H1 (cell line): ENCODE data around the gene LEMD2. TPM values are rescaled to one million over a fixed set of nuclear protein-coding genes. Genes with fewer than 3 reads are reported as not detected.
A peak's percentile ranks its signal among the peaks of the same experiment; 100 is the strongest.

Experiments
- CTCF ChIA-PET: fragments of 300-600 bp; sonication (Branson Sonifier 250); formaldehyde crosslinking; loops from one replicate; lab custom pipeline; 2021; ENCODE audit not compliant: partially characterized antibody; lab: Charles Lee
- POLR2A ChIA-PET: fragments of 300-600 bp; sonication (Branson Sonifier 250); formaldehyde crosslinking; loops from one replicate; lab custom pipeline; 2021; ENCODE audit warnings: inconsistent platforms; ENCODE audit not compliant: partially characterized antibody; lab: Charles Lee
- DNase-seq, 2 experiments: peaks; one replicate each; pipeline versions ENCODE4 v3.0.0 to v3.0.0-alpha.2; 2010 to 2022; ENCODE audit warnings: low spot score in 2 of 2, low read depth in 1 of 2, mixed read lengths in 1 of 2
- FAIRE-seq: peaks from 2 replicates; lab custom pipeline; 2011; peaks lifted over from hg19 to GRCh38; lab: Jason Lieb, UNC
- H2AFZ ChIP-seq: 2 replicates; pipeline ENCODE4 v1.8.1; 2012; ENCODE audit warnings: low read length, inconsistent platforms
- H2AK5ac ChIP-seq: 2 replicates; pipeline ENCODE4 v1.6.1; 2013; ENCODE audit warnings: low read depth, low read length
- H2BK120ac ChIP-seq: replicated peaks from 2 replicates; pipeline ENCODE3; 2013; ENCODE audit warnings: low read depth, low read length, inconsistent platforms
- H2BK12ac ChIP-seq: 2 replicates; pipeline ENCODE4 v1.6.1; 2013; ENCODE audit warnings: low read depth, low read length
- H2BK15ac ChIP-seq: 2 replicates; pipeline ENCODE4 v1.6.1; 2013; ENCODE audit warnings: low read length
- H2BK20ac ChIP-seq: 2 replicates; pipeline ENCODE4 v1.6.1; 2013; ENCODE audit warnings: low read length
- H2BK5ac ChIP-seq: 2 replicates; pipeline ENCODE4 v1.6.1; 2013; ENCODE audit warnings: low read depth, low read length
- H3K14ac ChIP-seq: 2 replicates; pipeline ENCODE4 v1.6.1; 2013; ENCODE audit warnings: inconsistent platforms; ENCODE audit not compliant: insufficient read length
- H3K18ac ChIP-seq: 2 replicates; pipeline ENCODE4 v1.6.1; 2013; ENCODE audit warnings: low read length; ENCODE audit errors: extremely low read depth
- H3K23ac ChIP-seq: 2 replicates; pipeline ENCODE4 v1.6.1; 2013; ENCODE audit warnings: inconsistent platforms; ENCODE audit not compliant: insufficient read length
- H3K23me2 ChIP-seq: 2 replicates; pipeline ENCODE4 v1.6.1; 2013; ENCODE audit warnings: low read depth, low read length
- H3K27ac ChIP-seq: 2 replicates; pipeline ENCODE4 v1.6.1; 2011; ENCODE audit warnings: low read depth, low read length, inconsistent platforms
- H3K27me3 ChIP-seq, 4 experiments: replicated peaks in 1 of 4; 1 replicate in 1 of 4; 2 replicates in 3 of 4; pipeline versions ENCODE4 v1.6.1 to v1.8.1; 2011 to 2013; ENCODE audit warnings: low read length in 3 of 4, mild to moderate bottlenecking in 3 of 4, inconsistent platforms in 2 of 4, mixed read lengths in 2 of 4, moderate library complexity in 1 of 4; ENCODE audit not compliant: control insufficient read depth in 3 of 4, insufficient read depth in 3 of 4; ENCODE audit errors: extremely low read depth in 1 of 4
- H3K36me3 ChIP-seq, 4 experiments: 2 replicates each; pipeline versions ENCODE4 v1.6.1 to v1.8.1; 2011 to 2013; ENCODE audit warnings: mild to moderate bottlenecking in 4 of 4, low read length in 3 of 4, moderate library complexity in 2 of 4, control low read depth in 1 of 4, inconsistent platforms in 1 of 4; ENCODE audit not compliant: insufficient read depth in 4 of 4, control insufficient read depth in 2 of 4
- H3K4ac ChIP-seq: replicated peaks from 2 replicates; pipeline ENCODE3; 2013; ENCODE audit warnings: low read length, low read depth, mixed read lengths, inconsistent platforms; ENCODE audit not compliant: insufficient read length
- H3K4me1 ChIP-seq, 4 experiments: replicated peaks in 1 of 4; 1 replicate in 1 of 4; 2 replicates in 3 of 4; pipeline versions ENCODE4 v1.6.1 to v1.8.1; 2011 to 2013; ENCODE audit warnings: low read length in 3 of 4, inconsistent platforms in 2 of 4, mixed read lengths in 1 of 4; ENCODE audit not compliant: insufficient read depth in 4 of 4, control insufficient read depth in 3 of 4
- H3K4me2 ChIP-seq, 2 experiments: 2 replicates each; pipeline versions ENCODE4 v1.6.1 to v1.8.1; 2011 to 2013; ENCODE audit warnings: low read depth in 2 of 2, low read length in 2 of 2, control low read depth in 1 of 2, inconsistent platforms in 1 of 2, mild to moderate bottlenecking in 1 of 2; ENCODE audit not compliant: insufficient read depth in 1 of 2
- H3K4me3 ChIP-seq, 4 experiments: fragments of 200-600, 300-600 bp in 1 of 4; sonication (generic), shearing (Covaris generic), sonication (Bioruptor Twin) in 1 of 4; 2 replicates each; pipeline versions ENCODE4 v1.5.1 to v1.8.1; 2011 to 2016; ENCODE audit warnings: low read length in 4 of 4, low read depth in 3 of 4, control low read depth in 2 of 4, inconsistent platforms in 2 of 4, mild to moderate bottlenecking in 2 of 4, mixed read lengths in 1 of 4, moderate library complexity in 1 of 4; ENCODE audit not compliant: insufficient read depth in 2 of 4; ENCODE audit errors: extremely low read depth in 1 of 4
- H3K56ac ChIP-seq: replicated peaks from 2 replicates; pipeline ENCODE3; 2013; ENCODE audit warnings: low read depth, mild to moderate bottlenecking, mixed read lengths, low read length, inconsistent platforms; ENCODE audit not compliant: insufficient read length
- H3K79me1 ChIP-seq: 2 replicates; pipeline ENCODE4 v1.6.1; 2013; ENCODE audit warnings: low read depth, low read length, control low read depth
- H3K79me2 ChIP-seq, 2 experiments: 2 replicates each; pipeline versions ENCODE4 v1.6.1 to v1.8.1; 2012 to 2013; ENCODE audit warnings: low read length in 2 of 2, mild to moderate bottlenecking in 2 of 2, inconsistent platforms in 1 of 2; ENCODE audit not compliant: insufficient read depth in 2 of 2, control insufficient read depth in 1 of 2
- H3K9ac ChIP-seq, 4 experiments: replicated peaks in 1 of 4; 1 replicate in 1 of 4; 2 replicates in 3 of 4; pipeline versions ENCODE4 v1.6.1 to v1.8.1; 2011 to 2013; ENCODE audit warnings: low read depth in 3 of 4, low read length in 3 of 4, control low read depth in 2 of 4, mild to moderate bottlenecking in 2 of 4, moderate library complexity in 2 of 4, inconsistent platforms in 1 of 4; ENCODE audit errors: extremely low read depth in 1 of 4
- H3K9me3 ChIP-seq, 2 experiments: 2 replicates each; pipeline versions ENCODE4 v1.6.1 to v1.8.1; 2012 to 2013; ENCODE audit warnings: mild to moderate bottlenecking in 2 of 2, moderate library complexity in 2 of 2, control low read depth in 1 of 2, inconsistent platforms in 1 of 2, low read depth in 1 of 2, low read length in 1 of 2, mixed read lengths in 1 of 2; ENCODE audit not compliant: insufficient read depth in 2 of 2
- H4K20me1 ChIP-seq, 2 experiments: replicated peaks in 1 of 2; 2 replicates each; pipeline versions ENCODE3 to v1.8.1; 2011 to 2013; ENCODE audit warnings: inconsistent platforms in 2 of 2, low read length in 2 of 2, mild to moderate bottlenecking in 1 of 2; ENCODE audit not compliant: insufficient read depth in 2 of 2, control insufficient read depth in 1 of 2
- H4K5ac ChIP-seq: 2 replicates; pipeline ENCODE4 v1.6.1; 2013; ENCODE audit warnings: low read length, low read depth, mixed read lengths, inconsistent platforms; ENCODE audit not compliant: insufficient read length
- H4K8ac ChIP-seq: 2 replicates; pipeline ENCODE4 v1.8.0; 2013; ENCODE audit warnings: mild to moderate bottlenecking, moderate library complexity, low read length, inconsistent platforms; ENCODE audit not compliant: insufficient read depth; ENCODE audit errors: extremely low read depth
- H4K91ac ChIP-seq: replicated peaks from 2 replicates; pipeline ENCODE3; 2013; ENCODE audit warnings: low read length, mixed read lengths, inconsistent platforms; ENCODE audit not compliant: insufficient read length
- E2F6 ChIP-seq: IDR thresholded peaks from 2 replicates; pipeline ENCODE4 v1.6.1; 2012; ENCODE audit warnings: inconsistent platforms
- EZH2 ChIP-seq: fragments of 200-600 bp; sonication (generic); IDR thresholded peaks from 2 replicates; pipeline ENCODE4 v1.7.1; 2012; ENCODE audit warnings: low read depth, mild to moderate bottlenecking, moderate library complexity, low read length, inconsistent platforms; ENCODE audit not compliant: severe bottlenecking
- JUND ChIP-seq: IDR thresholded peaks from 2 replicates; pipeline ENCODE4 v1.6.1; 2011; ENCODE audit warnings: mild to moderate bottlenecking, improper control_type of control experiment, low read length
- KDM1A ChIP-seq: fragments of 200-600, 300-600 bp; sonication (generic); IDR thresholded peaks from 2 replicates; pipeline ENCODE4 v1.7.1; 2016; ENCODE audit warnings: mild to moderate bottlenecking, low read length, borderline replicate concordance
- TAF1 ChIP-seq: IDR thresholded peaks from 2 replicates; pipeline ENCODE4 v1.6.1; 2011; ENCODE audit warnings: mild to moderate bottlenecking, low read depth, low read length
- TEAD4 ChIP-seq: IDR thresholded peaks from 2 replicates; pipeline ENCODE4 v1.6.1; 2012; ENCODE audit warnings: low read depth, low read length, inconsistent platforms, mixed read lengths
- WGBS, 2 experiments: shearing (Covaris generic) in 1 of 2; methylation state at CpG; one replicate each; pipeline versions ENCODE4 v1.1.6 to v1.1.7; 2013 to 2015; ENCODE audit warnings: low lambda C conversion rate in 2 of 2, mixed read lengths in 2 of 2, inconsistent platforms in 1 of 2, low coverage in 1 of 2, missing lambda C conversion rate in 1 of 2; ENCODE audit not compliant: insufficient replicate concordance in 2 of 2, insufficient coverage in 1 of 2, insufficient read length in 1 of 2; ENCODE audit errors: extremely low coverage in 1 of 2, missing lambda C conversion rate in 1 of 2; 5-methylcytosine and 5-hydroxymethylcytosine counted together
- polyA plus RNA-seq, 7 experiments: library from polyadenylated mRNA; depleted of rRNA in 3 of 7; stranded (reverse) in 5 of 7; unstranded in 2 of 7; fragments of >200 nt in 5 of 7; fragments of 200-250 nt in 2 of 7; gene quantifications; 1 replicate in 5 of 7; 2 replicates in 1 of 7; 4 replicates in 1 of 7; pipeline versions ENCODE4 v1.2.1 to v1.2.3, GENCODE V29; 2011 to 2013; ENCODE audit warnings: missing spikeins in 2 of 7, mixed read lengths in 2 of 7
- total RNA-seq: library from RNA; stranded (reverse); fragmentation: NEBNext Ultra II Directional; extraction: Animal tissue kit (Norgen Biotek cat#: 25700); gene quantifications from 2 replicates; pipeline ENCODE4 v1.2.1, GENCODE V29; 2021

LEMD2 gene
- total and polyA plus RNA-seq, 2 of the 8 experiments (the other 6 are each of a cell fraction or from before 2014, with no cell fraction given) = 32.7 to 57.3 TPM

GRCh38 chr6:33724102-33725023, 64.6 kb downstream of the LEMD2 start:
- no peak for FAIRE-seq
- Histone ChIP-seq H4K20me1 (no peaks in the 10 kb centered on the region), H3K27me3 (peaks cover 0 to 6% (median 0%) of the 10 kb centered on the region in 4 experiments; a peak in 3 of 7 replicates), H3K79me1 (no peaks in the 10 kb centered on the region), H3K9ac (no peak overlapping the region), H3K56ac (no peak overlapping the region), H3K14ac (no peak overlapping the region), H2BK20ac (no peak overlapping the region), H2BK5ac (no peak overlapping the region), H3K9me3 (no peaks in the 10 kb centered on the region; a peak in 1 of 4 replicates), H2BK12ac (no peak overlapping the region), H3K4me3 (no peak overlapping the region; a peak in 1 of 8 replicates), H2AFZ (no peak overlapping the region), H3K4ac (no peak overlapping the region), H3K23ac (no peak overlapping the region), H3K36me3 (no peaks in the 10 kb centered on the region), H3K4me2 (no peak overlapping the region), H4K5ac (no peak overlapping the region), H3K27ac (no peak overlapping the region), H2BK120ac (no peak overlapping the region), H2BK15ac (no peak overlapping the region), H3K4me1 (peaks cover 3 to 8% (median 4%) of the 10 kb centered on the region in 4 experiments; a peak in 6 of 7 replicates), H3K23me2 (no peaks in the 10 kb centered on the region), H4K8ac (no peak overlapping the region), H2AK5ac (no peak overlapping the region), H4K91ac (no peak overlapping the region), H3K18ac (no peak overlapping the region; the same call in 1 of the 2 replicates), H3K79me2 (no peaks in the 10 kb centered on the region)
- POLR2A ChIA-PET = interaction anchor here (0.9 to 2.8 kb wide), 3 partner anchors 10 to 16 kb away, joined by 3 to 15 read pairs (median 3); partner anchors contain the start of gene UQCC2
- WGBS, 2 experiments = 81% methylated on average over 13 of the region's 13 CpGs; no CpG with 5 or more reads in 1 of the 2 experiments
- TF ChIP-seq TEAD4 (no peak), TAF1 (no peak), EZH2 (no peak), JUND (no peak), KDM1A (no peak), E2F6 (peak; percentile 24; the same call in 1 of the 2 replicates)
- CTCF ChIA-PET = interaction anchor here (0.6 to 3.5 kb wide), 10 partner anchors 8 to 92 kb away, joined by 3 to 14 read pairs (median 4); partner anchors contain the start of gene UQCC2
- DNase-seq = no peak
